Pancreas (tissue), 10 donors: ENCODE measurements around the gene RNF141. TPM values are rescaled to one million over a fixed set of nuclear protein-coding genes. Genes with fewer than 3 reads are reported as not detected.

Experiments used
- ATAC-seq, 4 donors: fragments of 200-7000 bp; cut with Tn5 transposase; one replicate each; pipeline versions ENCODE4 v1.8.0 to v1.9.1; 2020; ENCODE audit warnings: mild to moderate bottlenecking in 4 of 4, moderate library complexity in 4 of 4
- DNase-seq, 6 donors: peaks; one replicate each; pipeline ENCODE4 v3.0.0-alpha.2; 2020
- FAIRE-seq: peaks from 2 replicates; lab custom pipeline; 2012; peaks lifted over from hg19 to GRCh38; lab: Jason Lieb, UNC
- H3K27ac ChIP-seq, 4 donors: fragments of 200-600 bp; sonication (generic); 1 replicate in 3 of 4; 2 replicates in 1 of 4; pipeline versions ENCODE4 v1.5.0 to v1.8.0; 2020
- H3K27me3 ChIP-seq, 4 donors: fragments of 200-600 bp; one replicate each; pipeline ENCODE4 v1.8.0; 2021
- H3K36me3 ChIP-seq, 3 donors: fragments of 200-600 bp; sonication (generic) in 1 of 3; one replicate each; pipeline versions ENCODE4 v1.5.0 to v1.8.0; 2020 to 2021
- H3K4me1 ChIP-seq, 3 donors: fragments of 200-600 bp; one replicate each; pipeline ENCODE4 v1.8.0; 2021
- H3K4me3 ChIP-seq, 4 donors: fragments of 200-600 bp; sonication (generic) in 2 of 4; one replicate each; pipeline versions ENCODE4 v1.5.0 to v1.8.0; 2020 to 2021
- H3K9me3 ChIP-seq, 4 donors: fragments of 200-600 bp; one replicate each; pipeline ENCODE4 v1.8.0; 2021
- CTCF ChIP-seq, 4 donors: fragments of 200-600 bp; sonication (generic) in 3 of 4; IDR thresholded peaks; one replicate each; pipeline versions ENCODE4 v1.5.0 to v1.8.0; 2021; ENCODE audit warnings: antibody characterized with exemption in 4 of 4
- WGBS, 2 donors: extraction: QIAGEN DNeasy Blood & Tissue Kit; methylation state at CpG; one replicate each; pipeline ENCODE4 v1.1.7; 2013; 5-methylcytosine and 5-hydroxymethylcytosine counted together
- intact Hi-C, 3 donors: fragments of 100-400 bp; cut with DNase I; formaldehyde crosslinking; loops; one replicate each; pipeline versions ENCODE4 v1.11.1 to v1.14.2; 2022
- polyA plus RNA-seq, 2 donors: library from polyadenylated mRNA; stranded (reverse); fragments of 200-250 nt; gene quantifications; one replicate each; pipeline ENCODE4 v1.2.3, GENCODE V29; 2013
- total RNA-seq, 6 donors: library from RNA; stranded (reverse); fragmentation: NEBNext Ultra II Directional in 4 of 6; extraction: Animal tissue kit (Norgen Biotek cat#: 25700) in 4 of 6; gene quantifications; one replicate each; pipeline versions ENCODE4 v1.2.1 to v1.2.4, GENCODE V29; 2021 to 2023
- donor health status: healthy with polysubstance abuse.
- donor health status: DM: no; HTN: no; CAD: no; lungs with moderate emphysema.
- donor health status: DM: no; HTN: no; CAD: no.
- donor health status: control.
- donor health status: control.
- donor health status: Bipolar disorder and iron deficiency.
- donor health status: DM: yes; HTN: yes; CAD: no.
- donor health status: DM: no; HTN: no; CAD: no.
- donor health status: DM: no; HTN: no; CAD: no.
- donor health status: DM: yes; HTN: yes; CAD: no.

The RNF141 gene
- total and polyA plus RNA-seq, 8 donors: 4.4 to 21.5 (median 15.4) TPM

GRCh38 chr11:10542776-10543175 is 1.8 kb upstream of the RNF141 start:
- ATAC-seq: no peak
- TF ChIP-seq CTCF (IDR thresholded peaks at IDR 0.05): no peak
- intact Hi-C loops: no loop called here
- H3K4me3 ChIP-seq: no peak overlapping the region
- WGBS, 2 donors: 87 to 91% methylated on average over 3 of the region's 3 CpGs
- no peaks in the 10 kb centered on the region for H3K27me3 ChIP-seq
- H3K27ac ChIP-seq: no peak overlapping the region
- no peak for DNase-seq
- no peak for FAIRE-seq
- no peaks in the 10 kb centered on the region for H3K36me3 ChIP-seq
- peaks cover 0 to 8% (median 8%) of the 10 kb centered on the region in 3 donors for H3K4me1 ChIP-seq
- H3K9me3 ChIP-seq: no peaks in the 10 kb centered on the region

GRCh38 chr11:10541561-10541930 is 559 bp upstream of the RNF141 start:
- Histone ChIP-seq H3K4me3 (peak overlapping the region; percentile 63 to 89 (median 80)), H3K4me1 (peaks cover 0 to 8% (median 8%) of the 10 kb centered on the region in 3 donors), H3K27ac (peak overlapping the region; percentile 78 to 89 (median 86)), H3K36me3 (no peaks in the 10 kb centered on the region), H3K27me3 (no peaks in the 10 kb centered on the region), H3K9me3 (no peaks in the 10 kb centered on the region)
- FAIRE-seq (no peak), DNase-seq (no peak), ATAC-seq (no peak)
- WGBS, 2 donors: 36 to 50% methylated on average over 5 of the region's 5 CpGs
- TF ChIP-seq CTCF (IDR thresholded peaks at IDR 0.05): no peak
- intact Hi-C loops: no loop called here

- Histone ChIP-seq H3K4me3 (peak overlapping the region; percentile 63 to 89 (median 80)), H3K9me3 (no peaks in the 10 kb centered on the region), H3K27me3 (no peaks in the 10 kb centered on the region), H3K4me1 (peaks cover 0 to 8% (median 8%) of the 10 kb centered on the region in 3 donors), H3K36me3 (no peaks in the 10 kb centered on the region), H3K27ac (peak overlapping the region; percentile 78 to 89 (median 86))
- TF ChIP-seq CTCF (IDR thresholded peaks at IDR 0.05): no peak
- intact Hi-C loops: no loop called here
- ATAC-seq: peak; percentile 72 to 85 (median 82)
- no peak for FAIRE-seq
- peak; percentile 61 to 83 (median 72) for DNase-seq
- 0 to 1% methylated on average over 22 to 25 of the region's 25 CpGs for WGBS, 2 donors
Measured at GRCh38 chr11:10540546-10540914, 457 bp downstream of the RNF141 start.

- intact Hi-C loops: no loop called here
- H3K4me3 ChIP-seq: no peak overlapping the region
- no peaks in the 10 kb centered on the region for H3K27me3 ChIP-seq
- peaks cover 0 to 8% (median 8%) of the 10 kb centered on the region in 3 donors for H3K4me1 ChIP-seq
- TF ChIP-seq CTCF (IDR thresholded peaks at IDR 0.05): no peak
- ATAC-seq: no peak
- H3K9me3 ChIP-seq: no peaks in the 10 kb centered on the region
- H3K27ac ChIP-seq: no peak overlapping the region
- peak; percentile 64 for FAIRE-seq
- no peak for DNase-seq
- no peaks in the 10 kb centered on the region for H3K36me3 ChIP-seq
Measured at GRCh38 chr11:10539339-10539738, 1.6 kb downstream of the RNF141 start.

- no peak for ATAC-seq
- Histone ChIP-seq H3K27ac (no peak overlapping the region), H3K36me3 (no peaks in the 10 kb centered on the region), H3K4me3 (no peak overlapping the region), H3K4me1 (peaks cover 0 to 8% (median 8%) of the 10 kb centered on the region in 3 donors), H3K9me3 (no peaks in the 10 kb centered on the region), H3K27me3 (no peaks in the 10 kb centered on the region)
- intact Hi-C loops: no loop called here
- 57 to 58% methylated on average over 1 of the region's 1 CpG for WGBS, 2 donors
- no peak for FAIRE-seq
- TF ChIP-seq CTCF (IDR thresholded peaks at IDR 0.05): no peak
- no peak for DNase-seq
Measured at GRCh38 chr11:10538924-10539323, 2.1 kb downstream of the RNF141 start.
